ENCODE results near the gene AGMO.

GRCh38 chr7:15284396-15284795, 277.4 kb downstream of the AGMO start:
- no peak for TF ChIP-seq SREBF2 (IDR thresholded peaks at IDR 0.05)
- no peak for TF ChIP-seq HDAC2 (IDR thresholded peaks at IDR 0.05)
- no peak for TF ChIP-seq CTCF (IDR thresholded peaks at IDR 0.05)
